ENCODE measurements around the gene LYRM2.

LYRM2 gene

GRCh38 chr6:89589297-89590025 lies 49.1 kb downstream of the LYRM2 start:
- DNase-seq: no peak

- no peak for DNase-seq
These were observed 53.4 kb downstream of the LYRM2 start for GRCh38 chr6:89585154-89585553.

DNA sequence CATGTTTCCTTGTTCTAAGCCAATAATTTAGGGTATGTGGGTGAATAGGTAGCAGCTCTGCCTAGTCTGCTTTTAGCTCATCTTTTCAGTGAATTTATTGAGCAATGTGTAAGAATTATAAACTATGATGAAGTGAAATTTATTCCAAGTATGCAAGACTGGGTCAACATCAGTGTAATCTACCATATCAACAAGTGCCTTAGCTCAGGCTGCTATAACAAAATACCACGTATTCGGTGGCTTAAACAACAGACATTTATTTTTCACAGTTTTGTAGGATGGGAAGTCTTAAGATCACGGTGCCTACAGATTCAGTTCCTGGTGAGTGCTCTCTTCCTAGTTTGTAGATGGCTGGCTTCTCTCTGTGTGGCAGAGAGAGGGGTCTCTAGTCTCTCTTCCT lies 54.0 kb downstream of the LYRM2 start:
- no peak for DNase-seq

DNA sequence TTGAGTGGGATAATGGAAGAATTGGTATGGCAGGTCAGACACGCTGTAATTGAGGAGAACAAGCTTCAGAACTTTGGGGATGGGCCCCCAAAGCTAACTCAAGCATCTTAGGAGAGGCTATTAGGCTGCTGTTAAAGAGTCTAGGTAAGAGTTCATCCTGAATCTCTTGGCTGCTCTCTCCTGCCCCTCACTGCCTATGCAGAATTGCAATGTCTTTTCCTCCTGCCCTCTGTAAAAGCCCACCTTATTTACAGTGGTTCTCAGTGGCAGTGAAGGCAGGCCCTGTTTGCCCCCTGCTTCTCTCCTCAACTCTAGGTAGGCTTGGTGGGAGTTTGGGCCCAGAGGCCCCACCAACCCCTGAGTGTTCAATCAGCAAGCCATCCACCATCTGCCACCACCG lies 55.0 kb downstream of the LYRM2 start:
- DNase-seq: no peak

DNA sequence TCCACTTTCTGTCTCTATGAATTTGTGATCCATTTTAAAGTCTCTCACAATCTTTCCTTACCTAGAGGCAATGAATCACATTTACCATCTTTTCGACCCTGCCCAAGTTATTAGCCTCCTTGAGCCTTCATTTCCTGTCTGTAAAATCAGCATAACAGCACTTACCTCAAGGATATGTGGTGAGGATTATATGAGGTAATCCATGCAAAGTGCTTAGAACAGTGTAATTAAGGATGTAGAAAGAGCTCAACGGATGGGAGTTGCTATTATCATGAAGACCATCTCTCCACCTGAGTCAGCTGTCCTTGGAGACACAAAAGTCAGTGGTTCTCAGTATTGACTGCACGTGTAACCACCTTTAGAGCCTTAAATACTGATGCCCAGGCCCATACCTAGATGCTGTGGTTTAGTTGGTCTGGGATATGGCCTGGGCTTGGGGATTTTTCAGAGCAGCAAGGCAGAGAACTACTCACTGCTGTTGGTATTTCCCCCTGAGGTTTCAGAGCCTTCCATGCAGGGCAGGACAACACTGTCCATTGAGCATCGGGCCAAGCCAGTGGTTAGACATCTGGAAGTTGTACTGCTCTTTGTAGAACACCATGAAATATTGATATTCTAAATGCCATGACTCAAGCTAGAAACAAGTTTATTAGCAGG lies 55.8 kb downstream of the LYRM2 start:
- no peak for DNase-seq

DNA sequence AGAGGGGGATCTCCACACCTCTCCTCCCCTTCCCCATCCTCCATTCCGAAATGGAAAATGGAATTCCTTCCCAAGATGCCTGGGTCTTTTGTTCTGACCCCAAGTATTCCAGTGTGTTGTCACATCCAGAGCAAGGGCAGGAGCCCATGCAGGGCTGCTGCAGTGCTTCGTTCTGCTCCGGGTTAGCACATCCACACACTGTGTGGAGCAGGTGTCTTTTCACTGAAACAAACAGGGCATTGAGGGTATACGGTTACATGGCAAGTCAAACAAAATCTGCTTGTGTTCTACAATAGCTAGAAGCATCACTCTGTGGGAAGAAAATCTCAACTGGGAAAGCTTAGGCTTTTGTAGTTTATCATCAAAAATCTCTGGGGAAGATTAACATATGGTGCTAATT lies 56.9 kb downstream of the LYRM2 start:
- DNase-seq: no peak

- no peak for DNase-seq
These were observed 57.4 kb downstream of the LYRM2 start for GRCh38 chr6:89580997-89581666.

DNA sequence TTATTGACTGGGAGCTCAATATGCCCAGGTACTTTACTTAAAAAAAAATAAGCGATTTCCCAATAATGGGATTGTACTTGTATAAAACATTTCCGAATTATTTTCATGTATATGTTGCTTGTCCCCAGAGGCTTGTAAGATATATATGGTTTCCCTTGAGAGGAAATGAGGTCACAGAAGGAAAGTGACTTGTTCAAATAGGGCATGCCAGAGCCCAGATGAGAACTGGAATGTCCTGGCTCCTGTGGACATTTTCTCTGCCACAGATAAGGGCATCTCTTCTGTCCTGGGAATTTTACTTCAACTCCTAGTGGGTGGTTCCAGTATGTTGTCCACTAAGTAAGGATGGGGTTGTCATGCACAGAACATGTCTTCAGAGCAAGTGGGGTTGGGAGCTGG lies 63.0 kb downstream of the LYRM2 start:
- no peak for DNase-seq

DNA sequence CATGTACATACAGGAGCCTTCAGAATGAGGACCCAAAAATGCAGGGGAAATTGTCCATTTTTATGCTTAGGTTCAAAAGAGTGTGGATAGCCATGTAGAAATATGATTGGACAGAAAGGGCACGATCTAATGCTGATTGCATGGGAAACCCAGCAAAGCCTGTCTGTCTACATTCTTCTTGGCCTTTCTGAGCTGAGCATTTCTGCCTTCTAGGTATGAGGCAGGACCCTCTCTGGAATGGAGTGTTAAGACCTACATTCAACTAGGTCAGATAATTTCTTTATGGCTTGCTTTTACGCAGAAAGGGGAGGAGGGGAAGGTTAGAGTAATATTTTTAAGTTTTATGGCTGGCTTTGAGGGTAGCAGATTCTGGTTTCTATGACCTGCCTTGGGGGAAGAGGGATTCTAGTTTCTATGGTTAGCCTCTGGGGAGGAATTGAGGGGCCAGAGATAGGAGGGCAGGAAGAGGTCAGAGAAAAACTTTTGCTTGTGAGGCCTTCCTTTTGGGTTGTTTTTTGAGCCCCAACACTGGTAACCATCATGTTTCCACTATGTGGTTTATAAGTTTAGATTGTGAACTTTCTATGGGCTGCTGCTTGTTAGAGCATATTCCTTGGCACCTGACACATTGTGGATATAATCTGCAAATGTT lies 63.5 kb downstream of the LYRM2 start:
- no peak for DNase-seq

GRCh38 chr6:89567630-89568390 lies 70.7 kb downstream of the LYRM2 start:
- DNase-seq: no peak

GRCh38 chr6:89566930-89567629 lies 71.5 kb downstream of the LYRM2 start:
- DNase-seq: no peak

GRCh38 chr6:89566008-89566800 lies 72.3 kb downstream of the LYRM2 start:
- no peak for DNase-seq

DNA sequence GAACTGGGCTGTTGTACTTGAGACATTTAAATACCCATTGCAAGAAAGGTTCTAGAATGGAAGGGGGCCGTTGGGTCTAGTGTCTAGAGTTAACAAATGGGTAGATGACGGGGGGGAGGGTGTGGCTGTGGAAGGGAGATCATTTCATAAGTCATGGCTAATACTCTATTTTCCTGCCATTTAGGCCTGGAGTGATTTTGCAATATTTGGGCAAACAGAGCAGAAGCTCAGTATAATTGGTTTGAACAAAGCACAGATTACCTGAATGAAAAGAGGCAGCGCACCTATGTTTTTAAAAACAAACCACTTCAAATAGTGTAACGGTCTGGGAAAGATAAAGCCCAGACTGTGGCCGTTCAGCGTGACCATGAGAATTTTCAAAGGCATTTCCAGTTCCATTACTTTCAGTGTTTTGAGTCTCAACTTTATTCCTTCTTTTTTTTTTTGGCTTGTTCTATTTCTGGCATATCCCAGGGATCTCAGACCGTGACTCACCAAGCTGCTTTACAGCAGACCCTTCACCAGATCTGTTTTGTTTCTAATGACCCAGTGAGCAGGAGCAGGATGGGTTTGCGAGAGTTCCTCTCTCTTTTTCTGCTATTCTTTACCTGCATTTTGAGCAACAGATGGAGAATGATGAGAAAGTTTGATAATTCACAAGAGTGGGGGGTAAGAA lies 73.7 kb downstream of the LYRM2 start:
- no peak for DNase-seq

GRCh38 chr6:89563866-89564265 lies 74.7 kb downstream of the LYRM2 start:
- no peak for DNase-seq

- DNase-seq: no peak
These were observed 76.2 kb downstream of the LYRM2 start for GRCh38 chr6:89562093-89562973.

- no peak for DNase-seq
These were observed 79.1 kb downstream of the LYRM2 start for GRCh38 chr6:89559487-89559886.

DNA sequence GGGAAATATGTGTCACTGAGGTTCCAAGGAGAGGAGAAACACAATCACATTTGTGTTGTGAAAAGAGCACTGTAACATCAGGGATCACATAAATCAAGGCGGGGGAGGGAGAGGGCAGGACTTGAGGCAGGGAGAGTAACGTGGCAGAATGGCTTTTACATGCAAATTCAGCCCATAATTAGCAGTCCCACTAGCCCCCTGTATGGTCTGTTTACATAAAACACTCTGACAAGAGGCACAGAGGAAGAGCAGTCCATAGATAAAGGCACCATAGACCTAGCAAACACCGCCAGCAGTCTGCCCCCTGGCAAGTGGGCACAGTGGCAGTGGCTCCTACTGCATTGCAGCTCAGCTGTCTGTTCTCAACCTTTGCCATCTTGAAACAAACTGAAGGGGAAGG lies 82.7 kb downstream of the LYRM2 start:
- DNase-seq: no peak

DNA sequence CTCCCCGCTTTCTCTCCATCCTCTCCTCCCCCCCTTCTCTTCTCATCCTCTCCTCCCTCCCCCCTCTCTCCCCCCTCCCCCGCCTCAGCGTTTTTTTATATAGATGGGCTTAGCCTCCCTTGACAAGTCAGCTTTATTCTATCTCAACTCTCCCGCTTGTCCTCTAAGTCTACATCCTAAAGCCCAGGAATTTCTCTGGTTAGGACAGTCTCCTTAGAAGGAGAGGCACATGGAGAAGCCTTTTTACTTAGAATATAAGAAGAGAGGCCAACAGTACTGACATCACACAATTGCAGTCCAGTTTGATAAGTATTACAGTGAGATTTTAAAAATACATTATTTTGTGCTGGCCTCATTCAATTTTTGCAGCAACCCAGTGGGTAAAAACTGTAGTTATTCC lies 83.5 kb downstream of the LYRM2 start:
- DNase-seq: no peak

DNA sequence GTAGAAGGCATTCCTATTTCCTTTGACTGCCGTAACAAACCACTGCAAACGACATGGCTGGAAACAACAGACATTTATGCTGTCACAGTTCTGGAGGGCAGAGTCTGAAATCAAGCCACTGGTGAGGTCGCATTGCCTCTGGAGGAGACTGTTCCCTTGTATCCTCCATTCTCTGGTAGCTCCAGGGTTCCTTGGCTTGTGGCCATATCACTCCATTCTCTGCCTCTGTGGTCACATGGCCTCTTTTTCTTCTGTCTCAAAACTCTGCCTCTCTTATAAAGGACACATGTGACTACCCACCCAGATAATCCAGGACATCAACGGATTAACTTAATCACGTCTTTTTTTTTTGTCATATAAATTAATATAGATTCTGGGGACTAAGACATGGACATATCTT lies 84.4 kb downstream of the LYRM2 start:
- no peak for DNase-seq

DNA sequence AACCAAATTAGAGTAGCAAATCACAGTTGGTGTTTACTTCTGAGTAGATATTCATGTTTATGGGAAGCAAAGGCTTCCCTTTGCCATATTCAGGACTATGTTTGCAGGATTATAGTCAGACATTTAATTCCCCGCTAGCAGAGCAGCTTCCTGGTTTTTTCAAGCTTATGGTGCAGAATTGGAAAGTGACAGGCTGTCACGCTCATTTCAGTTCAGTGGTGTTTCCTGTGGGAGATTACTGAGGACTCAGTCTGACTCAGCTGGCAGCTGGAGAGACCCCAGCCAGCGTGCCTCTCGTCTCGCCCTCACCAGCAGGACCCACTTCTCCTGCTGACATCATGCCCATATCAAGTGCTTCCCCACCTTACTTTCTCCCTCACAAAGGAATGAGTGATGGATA lies 85.1 kb downstream of the LYRM2 start:
- no peak for DNase-seq

All from CD4-positive, alpha-beta T cell treated with Interleukin-4 for 1 hour (primary cell).